CD14-positive monocyte (primary cell): Measurements from ENCODE around the gene COLEC11. TPM values are rescaled to one million over a fixed set of nuclear protein-coding genes. Genes with fewer than 3 reads are reported as not detected.

Experiments used
- DNase-seq, 3 donors: peaks; one replicate each; pipeline ENCODE4 v3.0.0-alpha.2; 2011 to 2022
- H2AFZ ChIP-seq: 2 replicates; pipeline ENCODE4 v1.6.0; 2012; ENCODE audit warnings: mild to moderate bottlenecking, low read depth, low read length, inconsistent platforms; ENCODE audit not compliant: insufficient read depth, poor library complexity, severe bottlenecking
- H3K27ac ChIP-seq, 2 donors: 1 replicate in 1 of 2; 2 replicates in 1 of 2; pipeline ENCODE4 v1.5.1; 2012 to 2013; ENCODE audit warnings: low read length in 2 of 2, control low read depth in 1 of 2, inconsistent platforms in 1 of 2, low read depth in 1 of 2, mild to moderate bottlenecking in 1 of 2
- H3K27me3 ChIP-seq, 2 donors: one replicate each; pipeline versions ENCODE4 v1.6.0 to v1.6.1; 2011 to 2013; ENCODE audit warnings: low read length in 2 of 2; ENCODE audit not compliant: control insufficient read depth in 2 of 2, insufficient read depth in 2 of 2
- H3K36me3 ChIP-seq, 2 donors: replicated peaks in 1 of 2; 1 replicate in 1 of 2; 2 replicates in 1 of 2; pipeline versions ENCODE4 v1.5.1 to v1.6.1; 2012 to 2013; ENCODE audit warnings: low read length in 2 of 2, control low read depth in 1 of 2, inconsistent platforms in 1 of 2, mild to moderate bottlenecking in 1 of 2; ENCODE audit not compliant: insufficient read depth in 2 of 2, control insufficient read depth in 1 of 2
- H3K4me1 ChIP-seq, 2 donors: 1 replicate in 1 of 2; 2 replicates in 1 of 2; pipeline versions ENCODE4 v1.5.1 to v1.6.1; 2012 to 2013; ENCODE audit warnings: low read length in 2 of 2, control low read depth in 1 of 2, inconsistent platforms in 1 of 2, mild to moderate bottlenecking in 1 of 2, moderate library complexity in 1 of 2; ENCODE audit not compliant: insufficient read depth in 2 of 2, control insufficient read depth in 1 of 2
- H3K4me2 ChIP-seq: replicated peaks from 2 replicates; pipeline ENCODE3; 2012; ENCODE audit warnings: low read length, moderate library complexity, mild to moderate bottlenecking; ENCODE audit not compliant: poor library complexity, severe bottlenecking; ENCODE audit errors: extremely low read depth
- H3K4me3 ChIP-seq, 3 experiments: fragments of 200-600 bp in 1 of 3; sonication (generic) in 1 of 3; replicated peaks in 1 of 3; 1 replicate in 2 of 3; 2 replicates in 1 of 3; pipeline ENCODE4 v1.5.1; 2011 to 2013; ENCODE audit warnings: low read length in 3 of 3, mild to moderate bottlenecking in 3 of 3, control low read depth in 2 of 3, low read depth in 2 of 3, inconsistent platforms in 1 of 3, moderate library complexity in 1 of 3
- H3K79me2 ChIP-seq: 2 replicates; pipeline ENCODE4 v1.6.0; 2012; ENCODE audit warnings: mild to moderate bottlenecking, control low read depth, inconsistent platforms, low read length, moderate library complexity; ENCODE audit not compliant: insufficient read depth
- H3K9ac ChIP-seq: 2 replicates; pipeline ENCODE4 v1.6.0; 2017; ENCODE audit warnings: low read length, mild to moderate bottlenecking; ENCODE audit not compliant: insufficient read depth, poor library complexity, severe bottlenecking
- H3K9me3 ChIP-seq, 2 donors: replicated peaks in 1 of 2; 1 replicate in 1 of 2; 2 replicates in 1 of 2; pipeline versions ENCODE4 v1.5.1 to v1.6.1; 2012 to 2013; ENCODE audit warnings: low read length in 2 of 2, control low read depth in 1 of 2; ENCODE audit not compliant: control insufficient read depth in 1 of 2, insufficient read depth in 1 of 2
- H4K20me1 ChIP-seq: 2 replicates; pipeline ENCODE4 v1.6.0; 2012; ENCODE audit warnings: mild to moderate bottlenecking, low read length, control low read depth, moderate library complexity; ENCODE audit not compliant: insufficient read depth
- H3K27ac Mint-ChIP-seq, 7 donors: one replicate each; pipeline ENCODE4 v1.8.0; 2020; ENCODE audit warnings: mild to moderate bottlenecking in 7 of 7, mixed read lengths in 7 of 7, moderate library complexity in 6 of 7, inconsistent platforms in 2 of 7
- H3K27me3 Mint-ChIP-seq, 3 donors: one replicate each; pipeline ENCODE4 v1.8.0; 2021 to 2022; ENCODE audit warnings: low read depth in 3 of 3, mild to moderate bottlenecking in 3 of 3, mixed read lengths in 3 of 3, moderate library complexity in 3 of 3, inconsistent platforms in 1 of 3
- H3K36me3 Mint-ChIP-seq, 2 donors: one replicate each; pipeline ENCODE4 v1.8.0; 2020; ENCODE audit warnings: mixed read lengths in 2 of 2, inconsistent platforms in 1 of 2, mild to moderate bottlenecking in 1 of 2
- H3K4me1 Mint-ChIP-seq: one replicate; pipeline ENCODE4 v1.8.0; 2020; ENCODE audit warnings: mild to moderate bottlenecking, mixed read lengths
- H3K4me3 Mint-ChIP-seq, 2 donors: one replicate each; pipeline ENCODE4 v1.8.0; 2020; ENCODE audit warnings: mild to moderate bottlenecking in 2 of 2, mixed read lengths in 2 of 2, moderate library complexity in 1 of 2
- H3K9me3 Mint-ChIP-seq, 7 donors: one replicate each; pipeline ENCODE4 v1.8.0; 2020 to 2022; ENCODE audit warnings: mixed read lengths in 7 of 7, mild to moderate bottlenecking in 6 of 7, moderate library complexity in 6 of 7, inconsistent platforms in 2 of 7
- CTCF ChIP-seq: fragments of 200-600 bp; IDR thresholded peaks from one replicate; pipeline ENCODE4 v1.8.0; 2022; ENCODE audit warnings: antibody characterized with exemption, mild to moderate bottlenecking
- WGBS: methylation state at CpG from one replicate; pipeline ENCODE4 v1.1.5; 2013; ENCODE audit warnings: missing lambda C conversion rate; ENCODE audit not compliant: insufficient coverage; 5-methylcytosine and 5-hydroxymethylcytosine counted together
- intact Hi-C, 2 donors: fragments of 100-400 bp; cut with micrococcal nuclease; formaldehyde crosslinking; loops; one replicate each; pipeline versions ENCODE4 v1.15.0 to v1.15.1; 2023
- polyA plus RNA-seq, 3 donors: library from polyadenylated mRNA; depleted of rRNA in 1 of 3; unstranded in 2 of 3; stranded (reverse) in 1 of 3; fragments of 300-500 nt in 2 of 3; fragments of >200 nt in 1 of 3; fragmentation: Illumina TruSeq in 2 of 3; gene quantifications; 1 replicate in 2 of 3; 2 replicates in 1 of 3; pipeline ENCODE4 v1.2.3, GENCODE V29; 2012 to 2021

The COLEC11 gene
- polyA plus RNA-seq, 3 donors, result not detected

DNA sequence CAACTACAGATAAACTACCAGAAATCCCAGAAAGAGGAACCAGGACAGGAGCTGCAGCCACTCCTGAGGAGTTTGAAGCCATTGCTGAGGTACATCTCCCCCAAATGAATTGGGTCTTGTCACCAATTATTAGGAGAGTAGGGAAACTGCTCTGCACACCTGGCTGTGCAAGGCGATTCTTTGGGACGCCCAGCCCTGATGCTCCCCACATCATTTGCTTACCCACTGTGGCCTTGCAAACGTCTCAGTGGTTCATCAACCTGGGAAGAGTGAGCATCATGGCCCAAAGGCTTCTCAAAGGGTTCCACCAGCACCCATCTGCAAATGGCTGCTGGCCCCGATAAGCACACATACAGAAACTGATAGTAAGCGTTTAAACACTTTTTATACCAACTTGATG, 86.7 kb downstream of the COLEC11 start:
- no peak overlapping the region for H3K4me3 Mint-ChIP-seq
- Histone ChIP-seq H3K79me2 (no peaks in the 10 kb centered on the region), H3K9me3 (no peaks in the 10 kb centered on the region), H2AFZ (no peak overlapping the region), H4K20me1 (no peaks in the 10 kb centered on the region), H3K4me3 (no peak overlapping the region), H3K27ac (no peak overlapping the region), H3K4me1 (no peaks in the 10 kb centered on the region), H3K4me2 (no peak overlapping the region), H3K9ac (no peak overlapping the region), H3K27me3 (no peaks in the 10 kb centered on the region), H3K36me3 (no peaks in the 10 kb centered on the region)
- H3K27ac Mint-ChIP-seq, result no peak overlapping the region
- no peak for TF ChIP-seq CTCF
- WGBS, result no CpG with 5 or more reads among the region's 5 CpGs
- peaks cover 0 to 2% (median 0%) of the 10 kb centered on the region in 7 donors for H3K9me3 Mint-ChIP-seq
- peaks cover 0 to 6% (median 2%) of the 10 kb centered on the region in 3 donors for H3K27me3 Mint-ChIP-seq
- H3K4me1 Mint-ChIP-seq, result no peaks in the 10 kb centered on the region
- DNase-seq, result no peak
- intact Hi-C loops, result no loop called here
- no peaks in the 10 kb centered on the region for H3K36me3 Mint-ChIP-seq

- Mint-ChIP-seq H3K4me3 (no peak overlapping the region), H3K27ac (no peak overlapping the region), H3K27me3 (peaks cover 0 to 4% (median 2%) of the 10 kb centered on the region in 3 donors), H3K4me1 (no peaks in the 10 kb centered on the region), H3K36me3 (no peaks in the 10 kb centered on the region), H3K9me3 (peaks cover 0 to 2% (median 0%) of the 10 kb centered on the region in 7 donors)
- no peaks in the 10 kb centered on the region for H4K20me1 ChIP-seq
- no peak overlapping the region for H2AFZ ChIP-seq
- no peaks in the 10 kb centered on the region for H3K4me1 ChIP-seq
- TF ChIP-seq CTCF, result no peak
- no peaks in the 10 kb centered on the region for H3K36me3 ChIP-seq
- H3K27me3 ChIP-seq, result no peaks in the 10 kb centered on the region
- no peaks in the 10 kb centered on the region for H3K9me3 ChIP-seq
- no peaks in the 10 kb centered on the region for H3K79me2 ChIP-seq
- H3K4me2 ChIP-seq, result no peak overlapping the region
- intact Hi-C loops, result no loop called here
- no peak for DNase-seq
- H3K9ac ChIP-seq, result no peak overlapping the region
- 29% methylated on average over 2 of the region's 6 CpGs for WGBS
- no peak overlapping the region for H3K27ac ChIP-seq
- no peak overlapping the region for H3K4me3 ChIP-seq
Measured at GRCh38 chr2:3682811-3683210, 87.9 kb downstream of the COLEC11 start.
